Keratinocyte (primary cell): ENCODE measurements around the gene CA12. TPM values are rescaled to one million over a fixed set of nuclear protein-coding genes. Genes with fewer than 3 reads are reported as not detected.

Experiments
- DNase-seq: peaks from one replicate; pipeline ENCODE4 v3.0.0-alpha.2; 2011; ENCODE audit warnings: low read depth, missing footprints, low spot score
- FAIRE-seq: peaks from 2 replicates; lab custom pipeline; 2011; peaks lifted over from hg19 to GRCh38; lab: Jason Lieb, UNC
- H2AFZ ChIP-seq: 2 replicates; pipeline ENCODE4 v1.6.0; 2012; ENCODE audit warnings: low read length, control low read depth, inconsistent platforms; ENCODE audit not compliant: control insufficient read depth
- H3K27ac ChIP-seq: 2 replicates; pipeline ENCODE4 v1.5.1; 2011; ENCODE audit warnings: low read length; ENCODE audit not compliant: control insufficient read depth, insufficient read depth
- H3K27me3 ChIP-seq: 3 replicates; pipeline ENCODE4 v1.6.0; 2011; ENCODE audit warnings: low read length; ENCODE audit not compliant: control insufficient read depth, insufficient read depth; ENCODE audit errors: extremely low read depth
- H3K36me3 ChIP-seq, 2 experiments: 2 replicates in 1 of 2; 3 replicates in 1 of 2; pipeline ENCODE4 v1.5.1; 2011; ENCODE audit warnings: low read length in 2 of 2, mild to moderate bottlenecking in 1 of 2; ENCODE audit not compliant: control insufficient read depth in 2 of 2, insufficient read depth in 2 of 2; ENCODE audit errors: extremely low read depth in 1 of 2
- H3K4me1 ChIP-seq: 3 replicates; pipeline ENCODE4 v1.5.1; 2011; ENCODE audit warnings: low read length; ENCODE audit not compliant: control insufficient read depth, insufficient read depth; ENCODE audit errors: extremely low read depth
- H3K4me2 ChIP-seq: 3 replicates; pipeline ENCODE4 v1.6.0; 2011; ENCODE audit warnings: low read depth, low read length; ENCODE audit not compliant: control insufficient read depth, insufficient read depth; ENCODE audit errors: extremely low read depth
- H3K4me3 ChIP-seq, 3 experiments: fragments of 200-600 bp in 1 of 3; sonication (generic) in 1 of 3; 2 replicates in 2 of 3; 3 replicates in 1 of 3; pipeline ENCODE4 v1.5.1; 2011 to 2016; ENCODE audit warnings: low read length in 3 of 3, mild to moderate bottlenecking in 3 of 3, control low read depth in 2 of 3, inconsistent platforms in 1 of 3, low read depth in 1 of 3, mixed read lengths in 1 of 3, mixed run types in 1 of 3, moderate library complexity in 1 of 3; ENCODE audit not compliant: control insufficient read depth in 2 of 3, insufficient read depth in 2 of 3; ENCODE audit errors: extremely low read depth in 1 of 3
- H3K79me2 ChIP-seq: 2 replicates; pipeline ENCODE4 v1.6.0; 2012; ENCODE audit warnings: low read length; ENCODE audit not compliant: control insufficient read depth, insufficient read depth
- H3K9ac ChIP-seq: 3 replicates; pipeline ENCODE4 v1.6.0; 2011; ENCODE audit warnings: low read length; ENCODE audit not compliant: control insufficient read depth, insufficient read depth; ENCODE audit errors: extremely low read depth
- H3K9me1 ChIP-seq: 3 replicates; pipeline ENCODE4 v1.6.0; 2011; ENCODE audit warnings: low read length; ENCODE audit not compliant: control insufficient read depth, insufficient read depth; ENCODE audit errors: extremely low read depth
- H3K9me3 ChIP-seq: 2 replicates; pipeline ENCODE4 v1.5.1; 2012; ENCODE audit warnings: low read depth, low read length; ENCODE audit not compliant: control insufficient read depth
- H4K20me1 ChIP-seq: 3 replicates; pipeline ENCODE4 v1.6.0; 2011; ENCODE audit warnings: low read length; ENCODE audit not compliant: control insufficient read depth, insufficient read depth; ENCODE audit errors: extremely low read depth
- CTCF ChIP-seq, 3 experiments: IDR thresholded peaks in 1 of 3; conservative IDR thresholded peaks in 1 of 3; optimal IDR thresholded peaks in 1 of 3; 2 replicates in 2 of 3; 3 replicates in 1 of 3; pipeline versions ENCODE3 to v1.5.1; 2011; ENCODE audit warnings: low read length in 3 of 3, mild to moderate bottlenecking in 3 of 3, moderate library complexity in 2 of 3, control low read depth in 1 of 3, inconsistent platforms in 1 of 3; ENCODE audit not compliant: insufficient read depth in 2 of 3; ENCODE audit errors: extremely low read depth in 1 of 3
- EZH2 ChIP-seq: IDR thresholded peaks from one replicate; pipeline ENCODE4 v1.6.1; 2012; ENCODE audit warnings: inconsistent platforms, mild to moderate bottlenecking, low read length, moderate library complexity
- dilution Hi-C: fragments of 300-500 bp; cut with MboI; formaldehyde crosslinking; loops from one replicate; pipeline ENCODE4 v1.7.0; 2020; ENCODE audit warnings: low sequenced_read_pairs; ENCODE audit not compliant: extremely low pct_ligation_motif_present
- polyA plus RNA-seq, 5 experiments: library from polyadenylated mRNA; depleted of rRNA in 3 of 5; stranded (reverse) in 3 of 5; stranded (forward) in 1 of 5; unstranded in 1 of 5; fragments of >200 nt; gene quantifications; 1 replicate in 1 of 5; 2 replicates in 3 of 5; 3 replicates in 1 of 5; pipeline versions ENCODE4 v1.2.1 to v1.2.3, GENCODE V29; 2011 to 2012; ENCODE audit warnings: missing spikeins in 2 of 5, low read depth in 1 of 5, low replicate concordance in 1 of 5

CA12 gene
- polyA plus RNA-seq, 1 donor (not counting 4 experiments of a cell fraction or from before 2014, with no cell fraction given): 158 TPM

- Histone ChIP-seq H3K4me1 (peaks cover 3% of the 10 kb centered on the region), H4K20me1 (no peaks in the 10 kb centered on the region), H3K4me2 (peak overlapping the region; percentile 91), H3K9me3 (no peaks in the 10 kb centered on the region), H3K9ac (peak overlapping the region; percentile 78), H2AFZ (peak overlapping the region; percentile 83), H3K27ac (no peak overlapping the region), H3K79me2 (no peaks in the 10 kb centered on the region), H3K36me3 (no peaks in the 10 kb centered on the region), H3K27me3 (no peaks in the 10 kb centered on the region), H3K9me1 (no peaks in the 10 kb centered on the region), H3K4me3 (peak overlapping the region; percentile 59 to 81 (median 78))
- FAIRE-seq: no peak
- no peak for DNase-seq
- TF ChIP-seq EZH2: no peak
- no peak for TF ChIP-seq CTCF (optimal IDR thresholded peaks at IDR 0.05 in 1 of 3, IDR thresholded peaks at IDR 0.05 in 1 of 3, conservative IDR thresholded peaks at IDR 0.05 in 1 of 3; ENCODE audit: extremely low read depth in 1 of 3, insufficient read depth in 2 of 3, low read length in 3 of 3)
- dilution Hi-C loops: no loop called here
Measured at GRCh38 chr15:63277893-63278456, 103.7 kb downstream of the CA12 start.

GRCh38 chr15:63277038-63277892 is 104.4 kb downstream of the CA12 start, which contains the start of gene APH1B:
Gene APH1B, plus strand, starts transcription at chr15:63277605. Its CDS starts 19 bp downstream, at chr15:63277624.
- no peaks in the 10 kb centered on the region for H3K27me3 ChIP-seq
- peak; percentile 25 for DNase-seq
- peaks cover 3% of the 10 kb centered on the region for H3K4me1 ChIP-seq
- no peak for FAIRE-seq
- no peaks in the 10 kb centered on the region for H3K9me3 ChIP-seq
- peak within 1 kb of the TSS; percentile 82 for H3K9ac ChIP-seq
- H3K4me2 ChIP-seq: peak within 1 kb of the TSS; percentile 91
- TF ChIP-seq CTCF (optimal IDR thresholded peaks at IDR 0.05 in 1 of 3, IDR thresholded peaks at IDR 0.05 in 1 of 3, conservative IDR thresholded peaks at IDR 0.05 in 1 of 3; ENCODE audit: extremely low read depth in 1 of 3, insufficient read depth in 2 of 3, low read length in 3 of 3) (no peak), EZH2 (no peak)
- H3K27ac ChIP-seq: peak within 1 kb of the TSS; percentile 54
- H4K20me1 ChIP-seq: no peaks in the 10 kb centered on the region
- peak within 1 kb of the TSS; percentile 84 for H2AFZ ChIP-seq
- H3K79me2 ChIP-seq: no peaks in the 10 kb centered on the region
- dilution Hi-C loops: no loop called here
- peak within 1 kb of the TSS; percentile 59 to 81 (median 80) for H3K4me3 ChIP-seq
- H3K9me1 ChIP-seq: no peaks in the 10 kb centered on the region
- no peaks in the 10 kb centered on the region for H3K36me3 ChIP-seq
